KMS-11 (cell line): ENCODE measurements around the gene PPOX.

Source experiments
- H2AFZ ChIP-seq: fragments of 200-600 bp; sonication (generic); 2 replicates; pipeline ENCODE4 v1.6.1; 2016; ENCODE audit warnings: antibody characterized with exemption, mixed run types, low read depth
- H3K27ac ChIP-seq: fragments of 200-600 bp; sonication (generic); 2 replicates; pipeline ENCODE4 v1.6.1; 2016; ENCODE audit warnings: mild to moderate bottlenecking, mixed run types
- H3K27me3 ChIP-seq: fragments of 200-600 bp; sonication (generic); 2 replicates; pipeline ENCODE4 v1.6.1; 2017; ENCODE audit warnings: mild to moderate bottlenecking, low read depth, mixed run types, moderate library complexity; ENCODE audit not compliant: insufficient read depth
- H3K36me3 ChIP-seq: fragments of 200-600 bp; sonication (generic); 2 replicates; pipeline ENCODE4 v1.6.1; 2017; ENCODE audit warnings: mild to moderate bottlenecking, mixed run types; ENCODE audit not compliant: insufficient read depth
- H3K4me1 ChIP-seq: fragments of 200-600 bp; sonication (generic); 2 replicates; pipeline ENCODE4 v1.6.1; 2016; ENCODE audit warnings: mild to moderate bottlenecking, low read depth, mixed run types; ENCODE audit not compliant: poor library complexity, severe bottlenecking
- H3K4me2 ChIP-seq: fragments of 200-600 bp; sonication (generic); 2 replicates; pipeline ENCODE4 v1.7.0; 2016; ENCODE audit warnings: mild to moderate bottlenecking, mixed run types
- H3K4me3 ChIP-seq: fragments of 200-600 bp; sonication (generic); IDR thresholded peaks from 2 replicates; pipeline ENCODE4 v1.6.1; 2017; ENCODE audit warnings: low read depth, low read length, mixed read lengths; ENCODE audit not compliant: insufficient read depth
- H3K79me2 ChIP-seq: fragments of 200-600 bp; sonication (generic); 2 replicates; pipeline ENCODE4 v1.6.1; 2016; ENCODE audit warnings: low read depth, mixed run types; ENCODE audit not compliant: insufficient read depth
- H3K9ac ChIP-seq: fragments of 200-600 bp; sonication (generic); 2 replicates; pipeline ENCODE4 v1.6.1; 2016; ENCODE audit warnings: mild to moderate bottlenecking, mixed run types
- H4K20me1 ChIP-seq: fragments of 200-600 bp; sonication (generic); 2 replicates; pipeline ENCODE4 v1.6.1; 2016; ENCODE audit warnings: mild to moderate bottlenecking, mixed run types; ENCODE audit not compliant: insufficient read depth
- CTCF ChIP-seq: fragments of 200-600 bp; sonication (generic); conservative IDR thresholded peaks from 2 replicates; pipeline ENCODE4 v1.6.1; 2017; ENCODE audit warnings: low read depth, mild to moderate bottlenecking, antibody characterized with exemption, low read length, moderate library complexity, mixed read lengths

Gene PPOX

GRCh38 chr1:161193561-161194235 is 27.5 kb downstream of the PPOX start:
- peaks cover 13% of the 10 kb centered on the region for H3K4me1 ChIP-seq
- no peak for TF ChIP-seq CTCF
- H3K79me2 ChIP-seq: no peaks in the 10 kb centered on the region
- peak overlapping the region; percentile 65; the same call in 1 of the 2 replicates for H2AFZ ChIP-seq
- no peaks in the 10 kb centered on the region; the same call in 1 of the 2 replicates for H3K27me3 ChIP-seq
- H3K36me3 ChIP-seq: no peaks in the 10 kb centered on the region
- H3K9ac ChIP-seq: no peak overlapping the region
- no peaks in the 10 kb centered on the region for H4K20me1 ChIP-seq
- H3K4me2 ChIP-seq: no peak overlapping the region
- H3K27ac ChIP-seq: no peak overlapping the region
- no peak overlapping the region for H3K4me3 ChIP-seq

- Histone ChIP-seq H3K79me2 (no peaks in the 10 kb centered on the region), H3K4me3 (no peak overlapping the region), H3K4me1 (peaks cover 13% of the 10 kb centered on the region), H3K27ac (no peak overlapping the region), H3K4me2 (no peak overlapping the region), H3K36me3 (no peaks in the 10 kb centered on the region), H2AFZ (no peak overlapping the region), H3K9ac (no peak overlapping the region), H3K27me3 (no peaks in the 10 kb centered on the region; the same call in 1 of the 2 replicates), H4K20me1 (no peaks in the 10 kb centered on the region)
- no peak for TF ChIP-seq CTCF
Measured at GRCh38 chr1:161195171-161195570, 28.9 kb downstream of the PPOX start.

GRCh38 chr1:161196111-161196510 is 29.9 kb downstream of the PPOX start:
- H3K4me2 ChIP-seq: no peak overlapping the region
- H3K9ac ChIP-seq: no peak overlapping the region
- H3K79me2 ChIP-seq: no peaks in the 10 kb centered on the region

GRCh38 chr1:161196521-161197451 is 30.6 kb downstream of the PPOX start:
- no peaks in the 10 kb centered on the region for H3K79me2 ChIP-seq
- no peaks in the 10 kb centered on the region for H4K20me1 ChIP-seq
- H3K27ac ChIP-seq: no peak overlapping the region
- no peak overlapping the region for H3K4me2 ChIP-seq
- H3K9ac ChIP-seq: no peak overlapping the region
- H3K36me3 ChIP-seq: no peaks in the 10 kb centered on the region
- H3K4me3 ChIP-seq: no peak overlapping the region
- no peak for TF ChIP-seq CTCF
- no peaks in the 10 kb centered on the region; the same call in 1 of the 2 replicates for H3K27me3 ChIP-seq
- peaks cover 20% of the 10 kb centered on the region for H3K4me1 ChIP-seq
- H2AFZ ChIP-seq: no peak overlapping the region

More at GRCh38 chr1:161196111-161196510, 29.9 kb downstream of the PPOX start:
- no peaks in the 10 kb centered on the region; the same call in 1 of the 2 replicates for H3K27me3 ChIP-seq
- H4K20me1 ChIP-seq: no peaks in the 10 kb centered on the region
- H2AFZ ChIP-seq: no peak overlapping the region
- peaks cover 14% of the 10 kb centered on the region for H3K4me1 ChIP-seq
- no peak for TF ChIP-seq CTCF
- no peaks in the 10 kb centered on the region for H3K36me3 ChIP-seq
- no peak overlapping the region for H3K27ac ChIP-seq
- no peak overlapping the region for H3K4me3 ChIP-seq
